Mucosa of descending colon (tissue), 3 donors: Measurements from ENCODE around the gene SLC26A8. TPM values are rescaled to one million over a fixed set of nuclear protein-coding genes. Genes with fewer than 3 reads are reported as not detected.

ENCODE experiments used
- ATAC-seq: fragments of 200-7000 bp; cut with Tn5 transposase; one replicate; pipeline ENCODE4 v1.9.1; 2020; ENCODE audit warnings: mild to moderate bottlenecking, moderate library complexity
- DNase-seq, 3 donors: peaks; one replicate each; pipeline ENCODE4 v3.0.0-alpha.2; 2020
- H3K36me3 ChIP-seq: fragments of 200-600 bp; one replicate; pipeline ENCODE4 v1.8.0; 2021; ENCODE audit warnings: low read depth, mild to moderate bottlenecking
- H3K4me1 ChIP-seq: fragments of 200-600 bp; one replicate; pipeline ENCODE4 v1.8.0; 2021; ENCODE audit warnings: low read depth, mild to moderate bottlenecking
- H3K4me3 ChIP-seq: fragments of 200-600 bp; one replicate; pipeline ENCODE4 v1.8.0; 2021; ENCODE audit warnings: mild to moderate bottlenecking
- H3K9me3 ChIP-seq: fragments of 200-600 bp; one replicate; pipeline ENCODE4 v1.8.0; 2021; ENCODE audit warnings: mild to moderate bottlenecking
- intact Hi-C, 2 donors: fragments of 100-400 bp; cut with DNase I in 1 of 2; cut with micrococcal nuclease in 1 of 2; formaldehyde crosslinking; loops; one replicate each; pipeline versions ENCODE4 v1.11.0 to v1.11.1; 2022; cut with DNase I, micrococcal nuclease
- total RNA-seq, 3 donors: library from RNA; stranded (reverse); fragmentation: NEBNext Ultra II Directional in 2 of 3; extraction: Animal tissue kit (Norgen Biotek cat#: 25700) in 2 of 3; gene quantifications; one replicate each; pipeline versions ENCODE4 v1.2.1 to v1.2.4, GENCODE V29; 2021 to 2023
- TF ChIP-seq, protein P1 (sequence below): fragments of 200-600 bp; IDR thresholded peaks from one replicate; pipeline ENCODE4 v1.8.0; 2022; ENCODE audit warnings: antibody characterized with exemption, mild to moderate bottlenecking
- donor health status: DM: no; HTN: no; CAD: no; lungs with moderate emphysema.
- donor health status: DM: no; HTN: no; CAD: no.
- donor health status: DM: no; HTN: yes; CAD: no.

SLC26A8 gene
- total RNA-seq, 3 donors from 2014 or later = 0.28 to 1.0 (median 0.35) TPM

DNA sequence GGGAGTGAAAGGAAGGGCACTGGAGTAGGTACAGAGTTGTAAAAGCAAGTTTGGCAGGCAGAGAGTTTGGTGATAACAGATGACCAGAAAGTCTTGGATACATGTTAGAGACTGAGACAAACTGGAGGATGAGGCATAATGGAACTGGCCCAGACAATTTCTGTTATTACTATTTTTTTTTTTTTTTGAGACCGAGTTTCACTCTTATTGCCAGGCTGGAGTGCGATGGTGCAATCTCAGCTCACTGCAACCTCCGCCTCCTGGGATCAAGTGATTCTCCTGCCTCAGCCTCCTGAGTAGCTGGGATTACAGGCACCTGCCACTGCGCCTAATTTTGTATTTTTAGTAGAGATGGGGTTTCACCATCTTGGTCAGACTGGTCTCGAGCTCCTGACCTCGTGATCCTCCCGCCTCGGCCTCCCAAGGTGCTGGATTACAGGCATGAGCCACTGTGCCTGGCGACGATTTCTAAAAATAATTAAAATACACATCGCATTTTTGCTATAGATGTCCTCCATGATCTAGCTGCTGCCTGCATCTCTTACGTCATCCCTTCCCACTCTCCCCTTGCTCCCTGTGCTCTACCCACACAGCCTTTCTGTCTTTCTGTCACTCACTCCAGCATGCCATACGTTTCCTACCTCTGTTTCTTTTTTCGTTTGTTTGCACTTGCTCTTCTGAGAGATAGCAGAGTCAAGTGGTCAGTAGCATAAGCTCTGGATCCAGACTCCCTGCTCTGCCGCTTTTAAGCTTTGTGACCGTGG lies 26.7 kb upstream of the SLC26A8 start:
- intact Hi-C loops = no loop called here
- H3K4me3 ChIP-seq = no peak overlapping the region
- DNase-seq (no peak), ATAC-seq (no peak)
- no peaks in the 10 kb centered on the region for H3K9me3 ChIP-seq
- peaks cover 18% of the 10 kb centered on the region for H3K4me1 ChIP-seq
- H3K36me3 ChIP-seq = no peaks in the 10 kb centered on the region
- TF ChIP-seq, protein P1, sequence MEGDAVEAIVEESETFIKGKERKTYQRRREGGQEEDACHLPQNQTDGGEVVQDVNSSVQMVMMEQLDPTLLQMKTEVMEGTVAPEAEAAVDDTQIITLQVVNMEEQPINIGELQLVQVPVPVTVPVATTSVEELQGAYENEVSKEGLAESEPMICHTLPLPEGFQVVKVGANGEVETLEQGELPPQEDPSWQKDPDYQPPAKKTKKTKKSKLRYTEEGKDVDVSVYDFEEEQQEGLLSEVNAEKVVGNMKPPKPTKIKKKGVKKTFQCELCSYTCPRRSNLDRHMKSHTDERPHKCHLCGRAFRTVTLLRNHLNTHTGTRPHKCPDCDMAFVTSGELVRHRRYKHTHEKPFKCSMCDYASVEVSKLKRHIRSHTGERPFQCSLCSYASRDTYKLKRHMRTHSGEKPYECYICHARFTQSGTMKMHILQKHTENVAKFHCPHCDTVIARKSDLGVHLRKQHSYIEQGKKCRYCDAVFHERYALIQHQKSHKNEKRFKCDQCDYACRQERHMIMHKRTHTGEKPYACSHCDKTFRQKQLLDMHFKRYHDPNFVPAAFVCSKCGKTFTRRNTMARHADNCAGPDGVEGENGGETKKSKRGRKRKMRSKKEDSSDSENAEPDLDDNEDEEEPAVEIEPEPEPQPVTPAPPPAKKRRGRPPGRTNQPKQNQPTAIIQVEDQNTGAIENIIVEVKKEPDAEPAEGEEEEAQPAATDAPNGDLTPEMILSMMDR = no peak

- ATAC-seq = peak; percentile 90
- Histone ChIP-seq H3K4me3 (no peak overlapping the region), H3K9me3 (no peaks in the 10 kb centered on the region), H3K4me1 (peaks cover 22% of the 10 kb centered on the region), H3K36me3 (no peaks in the 10 kb centered on the region)
- DNase-seq = no peak
- intact Hi-C loops = no loop called here
- TF ChIP-seq, protein P1 = no peak
Observed at GRCh38 chr6:36050305-36050704, 25.9 kb upstream of the SLC26A8 start.

GRCh38 chr6:36049582-36049981 lies 25.1 kb upstream of the SLC26A8 start:
- peaks cover 22% of the 10 kb centered on the region for H3K4me1 ChIP-seq
- TF ChIP-seq, protein P1 = no peak
- DNase-seq (no peak), ATAC-seq (no peak)
- intact Hi-C loops = no loop called here
- H3K9me3 ChIP-seq = no peaks in the 10 kb centered on the region
- no peaks in the 10 kb centered on the region for H3K36me3 ChIP-seq
- no peak overlapping the region for H3K4me3 ChIP-seq

- H3K9me3 ChIP-seq = no peaks in the 10 kb centered on the region
- H3K36me3 ChIP-seq = no peaks in the 10 kb centered on the region
- TF ChIP-seq, protein P1 = no peak
- H3K4me3 ChIP-seq = no peak overlapping the region
- H3K4me1 ChIP-seq = peaks cover 30% of the 10 kb centered on the region
- DNase-seq (no peak), ATAC-seq (peak; percentile 43)
- intact Hi-C loops = no loop called here
Observed at GRCh38 chr6:36042618-36043260, 18.3 kb upstream of the SLC26A8 start.

- DNase-seq = no peak
- TF ChIP-seq, protein P1 = no peak
- Histone ChIP-seq H3K36me3 (no peaks in the 10 kb centered on the region), H3K4me3 (no peak overlapping the region), H3K4me1 (peaks cover 22% of the 10 kb centered on the region), H3K9me3 (no peaks in the 10 kb centered on the region)
- intact Hi-C loops = no loop called here
- ATAC-seq = peak; percentile 62
Observed at GRCh38 chr6:36040958-36041357, 16.5 kb upstream of the SLC26A8 start.
